GM08714 (cell line): ENCODE results near the gene PLAAT3.
"Not testable (repeated sequence)": the region's sequence is repeated elsewhere in the genome, so short reads cannot be mapped to it uniquely, and the experiment has no call there.

Experiments
- H3K4me3 ChIP-seq: fragments of 200-500 bp; sonication (Bioruptor generic); 2 replicates; pipeline ENCODE4 v1.5.1; 2014; ENCODE audit warnings: mild to moderate bottlenecking, low read length, inconsistent platforms
- ZNF274 ChIP-seq: IDR thresholded peaks from 2 replicates; pipeline ENCODE4 v1.6.1; 2012; ENCODE audit warnings: mild to moderate bottlenecking, low read depth, low read length

The PLAAT3 gene

DNA sequence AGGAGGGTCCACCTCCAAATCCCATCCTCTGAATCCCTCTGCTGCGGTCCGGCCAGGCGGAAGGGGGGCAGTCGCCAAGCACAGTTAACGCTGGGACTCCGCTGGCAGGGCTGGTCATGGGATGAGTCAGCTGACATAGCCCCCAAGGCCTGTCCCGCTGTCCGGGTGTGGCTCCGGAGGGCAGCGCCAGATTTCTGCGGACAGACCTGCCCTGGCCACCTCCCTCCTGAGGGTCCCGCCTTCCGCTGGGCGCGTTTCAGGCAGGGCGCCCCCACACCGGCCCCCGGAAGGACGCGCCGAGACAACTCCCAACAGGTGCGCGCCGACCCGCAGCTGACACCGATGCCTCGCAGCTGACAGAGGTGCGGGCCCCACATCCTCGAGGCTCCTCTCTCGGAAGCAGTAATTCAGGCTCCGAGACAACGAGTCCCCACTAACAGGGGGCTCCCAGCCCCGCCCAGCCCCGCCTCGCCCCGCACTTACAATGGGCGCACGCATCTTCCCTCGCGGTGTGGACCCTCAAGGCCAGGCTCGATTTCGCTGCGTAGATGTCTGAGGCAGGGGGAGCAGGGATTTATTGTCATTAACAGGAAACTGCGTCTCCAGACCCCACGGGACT lies 607 bp downstream of the PLAAT3 start:
- H3K4me3 ChIP-seq, result peak overlapping the region; percentile 81
- TF ChIP-seq ZNF274, result no peak

DNA sequence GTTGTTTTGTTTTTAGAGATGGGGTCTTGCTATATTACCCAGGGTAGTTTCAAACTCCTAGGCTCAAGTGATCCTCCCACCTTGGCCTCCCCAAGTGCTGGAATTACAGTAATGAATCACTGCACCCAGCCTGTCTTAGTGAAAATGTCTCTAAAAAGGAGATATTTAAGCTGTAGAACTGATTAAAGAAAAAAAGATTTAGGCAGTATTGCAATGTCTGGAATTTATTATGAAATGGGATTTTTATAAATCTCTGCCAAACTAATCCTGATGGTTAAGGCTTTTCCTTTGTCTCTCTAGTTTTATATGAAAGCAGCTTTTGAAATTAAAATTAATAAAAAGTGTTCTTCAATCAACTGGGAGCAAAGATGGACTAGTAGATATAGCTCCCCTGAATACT lies 2.1 kb downstream of the PLAAT3 start:
- TF ChIP-seq ZNF274, result no peak
- no peak overlapping the region for H3K4me3 ChIP-seq

DNA sequence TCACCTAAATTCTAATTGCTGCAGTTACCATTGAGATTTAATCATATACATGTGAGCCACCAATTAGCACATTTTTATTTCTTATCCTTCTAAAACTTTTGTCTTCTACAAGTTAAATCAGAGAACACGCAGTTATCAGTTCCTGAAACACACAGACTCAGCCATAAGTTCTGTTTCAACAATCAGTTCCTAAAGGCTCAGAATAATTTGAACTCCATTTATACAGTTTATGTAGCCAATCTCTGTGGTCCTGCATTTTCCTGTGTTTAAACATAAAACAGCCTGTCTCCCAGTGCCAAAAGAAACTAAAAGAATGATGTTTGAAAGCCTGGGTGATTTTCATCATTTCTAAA lies 2.9 kb downstream of the PLAAT3 start:
- no peak for TF ChIP-seq ZNF274
- no peak overlapping the region for H3K4me3 ChIP-seq

DNA sequence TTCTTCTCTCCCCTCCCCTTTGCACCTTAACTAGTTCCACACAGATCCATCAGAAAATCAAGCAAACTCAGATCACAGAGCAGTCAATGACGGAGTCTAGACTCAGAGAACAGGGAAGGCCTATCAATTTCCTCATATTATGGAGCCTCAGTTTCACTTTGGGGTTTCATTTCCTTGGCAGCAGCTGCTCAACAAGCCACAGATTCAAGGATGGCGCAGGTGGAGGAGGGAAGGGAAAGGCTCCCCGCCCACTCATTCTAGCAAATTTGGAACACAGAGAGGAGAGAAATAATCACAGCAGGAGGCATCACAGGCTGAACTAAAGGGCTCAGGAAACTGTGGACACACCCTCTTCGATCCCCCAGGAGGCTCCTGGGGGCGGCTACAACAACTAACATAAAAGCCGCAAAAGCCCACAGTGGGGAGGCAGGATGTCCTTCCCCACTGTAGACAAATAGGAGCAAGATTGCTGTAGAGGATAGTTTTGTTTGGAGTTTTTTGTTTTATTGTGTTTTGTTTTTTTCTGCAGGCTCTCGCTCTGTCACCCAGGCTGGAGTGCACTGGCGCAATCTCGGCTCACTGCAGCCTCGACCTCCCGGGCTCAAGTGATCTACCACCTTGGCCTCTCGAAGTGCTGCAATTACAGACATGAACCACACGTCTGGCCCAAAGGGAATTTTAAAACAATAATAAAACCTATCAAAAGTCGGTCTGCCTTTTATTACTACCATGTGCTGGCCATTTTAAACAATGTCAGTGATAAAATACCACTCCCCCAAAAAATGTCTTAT lies 3.4 kb downstream of the PLAAT3 start:
- TF ChIP-seq ZNF274, result no peak
- no peak overlapping the region for H3K4me3 ChIP-seq

DNA sequence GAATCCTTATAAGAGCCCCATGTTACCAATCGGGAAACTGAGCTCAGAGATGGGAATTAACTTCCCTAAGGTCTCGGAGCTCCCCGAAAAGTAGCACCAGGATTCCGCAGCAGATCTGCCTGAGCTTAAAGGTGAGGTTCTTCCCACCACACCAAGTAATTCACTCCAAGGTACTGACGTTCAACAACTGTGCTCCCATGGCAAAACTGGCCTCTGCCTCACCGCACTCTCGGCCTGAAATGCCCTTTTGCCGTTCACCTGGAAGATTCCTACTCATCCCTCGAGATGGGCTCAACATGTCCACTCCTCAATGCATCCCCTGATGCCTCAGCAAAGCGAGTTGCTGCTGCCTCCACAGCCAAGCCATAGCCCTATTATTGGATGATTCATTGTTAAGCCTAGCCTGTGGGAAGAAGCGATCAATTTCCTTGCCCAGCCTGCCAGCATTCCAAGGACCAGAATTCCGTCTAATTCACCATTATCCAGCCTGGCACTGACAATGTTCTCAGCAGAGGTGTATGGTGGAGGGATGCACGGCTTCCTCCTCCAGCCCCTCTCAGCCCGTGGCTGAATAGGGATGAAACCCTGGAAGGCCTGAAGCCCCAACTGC lies 4.2 kb downstream of the PLAAT3 start:
- no peak overlapping the region for H3K4me3 ChIP-seq
- TF ChIP-seq ZNF274, result no peak

DNA sequence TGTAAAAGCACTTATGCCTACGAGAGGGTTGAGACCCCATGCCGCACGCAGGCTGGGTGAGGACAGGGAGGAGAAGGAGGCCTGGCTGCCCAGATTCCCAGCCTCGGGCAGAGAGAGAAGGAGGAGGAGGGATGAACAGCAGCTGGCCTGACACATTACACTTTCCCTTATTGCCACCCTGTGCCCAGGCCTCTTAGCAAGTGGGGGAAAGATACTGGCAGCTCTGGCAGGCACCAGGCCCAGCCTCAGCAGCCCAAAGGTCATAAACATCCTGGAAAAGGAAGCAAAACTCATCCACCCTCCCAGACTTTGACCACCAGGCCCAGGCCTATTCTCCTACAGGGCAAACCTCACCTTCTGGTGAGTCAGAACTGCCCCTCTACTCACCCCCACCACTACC lies 4.7 kb downstream of the PLAAT3 start:
- H3K4me3 ChIP-seq, result no peak overlapping the region
- TF ChIP-seq ZNF274, result no peak

DNA sequence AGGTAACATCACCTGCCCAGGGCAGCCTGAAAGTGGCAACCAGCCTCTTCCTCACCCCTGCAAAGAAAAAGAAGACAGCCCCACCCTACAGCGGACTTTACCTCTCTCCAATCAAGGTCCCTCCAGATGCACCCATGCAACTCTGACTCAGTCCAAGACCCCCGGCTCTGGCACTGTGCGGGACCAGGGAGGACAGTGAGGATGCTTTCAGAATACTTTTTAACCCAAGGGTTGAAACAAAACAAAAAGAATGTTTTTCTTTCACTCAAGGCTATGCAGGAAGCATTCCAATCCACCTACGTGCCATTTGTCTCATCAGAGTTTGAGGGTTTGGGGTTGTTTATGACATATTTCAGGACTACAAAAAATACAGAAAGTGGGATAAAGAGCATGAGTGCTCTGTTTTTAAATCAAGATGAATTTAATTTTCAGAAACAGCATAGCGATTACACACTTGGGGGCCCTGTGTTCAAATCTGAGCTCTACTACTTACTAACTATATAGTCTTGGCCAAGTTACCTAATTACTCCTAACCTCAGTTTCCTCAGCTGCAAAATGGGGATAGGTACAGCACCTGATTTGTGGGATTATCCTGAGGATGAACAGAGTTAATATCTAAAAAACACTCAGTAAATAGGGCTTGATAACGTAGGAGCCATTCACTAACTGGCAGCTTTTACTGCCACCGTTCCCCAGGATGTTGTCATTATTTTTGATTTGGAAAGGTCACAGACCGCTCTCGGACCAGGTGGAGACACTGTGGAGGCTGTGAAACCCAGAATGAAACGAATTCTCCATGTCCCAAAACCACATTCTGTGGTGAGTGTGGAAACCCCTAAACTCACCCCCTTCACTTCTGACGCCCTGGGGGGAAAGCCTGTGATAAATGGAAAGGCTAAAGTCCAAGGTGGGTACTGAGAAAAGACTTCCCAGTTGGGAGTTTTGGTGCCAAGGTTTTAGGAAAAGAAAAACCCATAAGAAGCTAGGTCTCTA lies 5.6 kb downstream of the PLAAT3 start:
- TF ChIP-seq ZNF274, result no peak
- no peak overlapping the region for H3K4me3 ChIP-seq

DNA sequence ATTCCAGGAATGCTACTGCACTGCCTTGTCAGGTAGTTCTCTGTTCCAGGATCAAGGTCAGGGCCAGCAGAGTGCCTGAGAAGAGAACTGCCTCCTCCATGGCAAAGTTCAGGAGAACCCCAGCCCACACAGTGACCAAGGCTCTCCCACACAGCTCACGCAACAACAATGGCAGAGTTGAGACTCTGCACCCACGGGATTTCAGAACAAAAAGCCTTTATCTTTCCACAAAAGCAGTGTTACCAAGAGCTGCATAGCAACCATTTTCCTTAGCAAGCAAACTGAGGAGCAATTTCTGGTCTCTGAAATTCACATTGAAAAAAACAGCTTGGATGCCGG lies 11.1 kb downstream of the PLAAT3 start:
- H3K4me3 ChIP-seq, result no peak overlapping the region
- TF ChIP-seq ZNF274, result no peak

DNA sequence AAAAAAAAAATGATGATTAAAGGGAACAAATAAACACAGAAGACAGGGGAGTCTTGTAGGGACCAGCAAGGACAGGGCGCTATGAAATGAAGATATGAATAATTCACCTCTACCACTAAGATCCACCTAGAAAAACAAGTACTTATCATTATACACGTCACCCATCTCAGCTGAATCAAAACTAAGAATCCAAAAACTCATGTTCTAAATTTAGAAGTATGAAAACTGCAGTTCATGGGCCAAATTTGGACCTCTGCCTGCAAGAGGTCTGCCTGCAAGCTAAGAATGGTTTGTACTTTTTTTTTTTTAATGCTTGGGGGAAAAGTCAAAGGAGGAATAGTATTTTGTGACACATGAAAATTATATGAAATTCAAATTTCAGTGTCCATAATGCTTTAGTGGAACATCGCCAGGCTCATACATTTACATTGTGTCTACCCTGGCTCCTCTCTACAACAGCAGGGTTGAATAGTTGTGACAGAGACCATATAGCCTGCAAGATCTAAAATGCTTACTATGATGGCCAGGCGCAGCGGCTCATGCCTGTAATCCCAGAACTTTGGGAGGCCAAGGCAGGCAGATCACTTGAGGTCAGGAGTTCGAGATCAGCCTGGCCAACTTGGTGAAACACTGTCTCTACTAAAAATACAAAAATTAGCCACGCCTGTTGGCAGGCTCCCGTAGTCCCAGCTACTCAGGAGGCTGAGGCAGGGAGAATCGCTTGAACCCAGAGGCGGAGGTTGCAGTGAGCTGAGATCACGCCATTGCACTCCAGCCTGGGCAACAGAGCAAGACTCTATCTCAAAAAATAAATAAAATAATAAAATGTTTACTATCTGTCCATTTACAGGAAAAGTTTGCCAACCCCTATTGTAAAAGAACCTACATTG lies 11.7 kb downstream of the PLAAT3 start:
- H3K4me3 ChIP-seq, result not testable (repeated sequence)

DNA sequence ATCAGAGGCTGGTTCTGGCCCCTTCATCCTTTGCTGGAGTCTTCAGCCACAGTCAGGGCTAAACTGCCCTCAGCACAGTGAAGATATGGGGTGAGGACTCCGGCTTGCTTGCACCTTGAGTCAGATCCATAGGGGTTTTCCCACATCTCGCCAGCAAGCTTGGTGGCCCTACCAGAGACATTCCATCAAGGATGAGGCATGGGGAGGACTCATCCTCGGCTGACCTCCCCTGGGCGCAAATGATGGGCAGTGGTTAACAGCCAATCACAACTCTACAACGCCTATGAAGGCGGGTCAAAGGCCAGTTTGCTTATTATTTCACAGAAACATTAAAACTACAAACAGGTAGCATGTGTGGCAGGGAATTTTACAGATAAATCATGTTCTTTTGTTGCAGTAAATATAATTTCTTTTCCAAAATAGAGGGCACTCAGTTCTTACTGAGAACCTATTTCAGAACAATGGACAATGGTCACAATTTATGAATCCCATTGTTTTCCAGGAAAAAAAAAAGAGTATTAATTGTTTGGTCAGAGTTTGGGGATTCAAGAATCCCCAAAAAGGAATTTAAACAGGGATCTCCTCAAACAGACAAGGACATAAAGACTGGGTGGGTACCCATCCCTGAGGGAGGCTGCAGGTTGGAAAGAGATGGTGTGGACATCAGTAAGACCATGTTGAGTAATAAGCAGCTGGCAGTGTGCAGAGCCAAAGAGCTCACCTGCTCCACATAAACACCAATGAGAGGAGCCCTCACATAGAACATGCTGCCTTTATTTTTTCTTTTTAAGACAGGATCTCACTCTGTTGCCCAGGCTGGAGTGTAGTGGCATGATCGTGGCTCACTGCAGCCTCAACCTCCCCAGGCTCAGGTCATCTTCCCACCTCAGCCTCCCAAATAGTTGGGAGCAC lies 14.8 kb downstream of the PLAAT3 start:
- no peak for TF ChIP-seq ZNF274
- no peak overlapping the region for H3K4me3 ChIP-seq

DNA sequence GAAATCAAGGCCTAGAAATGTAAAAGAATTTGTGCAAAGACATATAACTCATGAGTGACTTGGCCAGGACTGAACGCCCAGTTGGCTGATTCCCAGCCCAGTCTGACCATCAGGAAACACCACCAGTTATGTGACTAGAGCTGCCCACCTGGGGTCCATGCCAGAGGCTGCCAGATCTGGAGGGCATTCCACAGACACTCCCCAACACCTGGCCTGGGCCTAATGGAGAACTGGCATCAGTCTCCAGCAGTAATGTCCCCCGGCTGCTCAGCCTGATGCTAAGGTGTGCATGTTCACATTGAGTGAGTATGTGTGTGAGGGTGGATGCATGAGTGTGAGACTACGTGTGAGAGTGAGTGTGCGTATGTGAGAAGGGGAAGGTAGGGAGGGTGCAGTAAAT lies 15.7 kb downstream of the PLAAT3 start:
- no peak overlapping the region for H3K4me3 ChIP-seq
- no peak for TF ChIP-seq ZNF274

DNA sequence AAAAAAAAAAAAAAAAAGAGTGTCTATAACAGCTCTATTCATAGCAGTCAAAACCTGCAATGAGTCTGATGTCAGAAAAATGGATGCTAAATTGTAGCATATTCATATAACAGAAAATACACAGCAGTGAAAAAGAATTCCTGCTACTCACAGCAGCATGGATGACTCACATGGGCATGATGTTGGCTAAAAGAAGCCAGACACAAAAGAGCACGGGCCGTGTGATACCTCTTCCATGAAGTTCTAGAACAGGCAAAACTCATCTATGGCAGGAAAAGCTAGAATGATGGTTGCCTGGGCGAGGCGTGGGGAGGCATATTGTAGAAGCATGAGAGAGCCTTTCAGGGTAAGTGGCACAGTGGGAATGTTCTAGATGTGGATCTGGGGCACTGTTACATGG lies 18.9 kb downstream of the PLAAT3 start:
- no peak overlapping the region for H3K4me3 ChIP-seq
- no peak for TF ChIP-seq ZNF274
